GM23248 (cell line): ENCODE data around the gene ROS1.

Experiments used
- EZH2 ChIP-seq: fragments of 200-600 bp; sonication (generic); IDR thresholded peaks from 2 replicates; pipeline ENCODE4 v1.6.1; 2018; ENCODE audit warnings: antibody characterized with exemption, mild to moderate bottlenecking; ENCODE audit not compliant: insufficient read depth, poor library complexity, severe bottlenecking
- EZH2phosphoT487 ChIP-seq: fragments of 200-600 bp; sonication (generic); IDR thresholded peaks from 2 replicates; pipeline ENCODE4 v1.6.1; 2018; ENCODE audit warnings: antibody characterized with exemption, moderate library complexity, mild to moderate bottlenecking, low read depth; ENCODE audit not compliant: insufficient read depth

DNA sequence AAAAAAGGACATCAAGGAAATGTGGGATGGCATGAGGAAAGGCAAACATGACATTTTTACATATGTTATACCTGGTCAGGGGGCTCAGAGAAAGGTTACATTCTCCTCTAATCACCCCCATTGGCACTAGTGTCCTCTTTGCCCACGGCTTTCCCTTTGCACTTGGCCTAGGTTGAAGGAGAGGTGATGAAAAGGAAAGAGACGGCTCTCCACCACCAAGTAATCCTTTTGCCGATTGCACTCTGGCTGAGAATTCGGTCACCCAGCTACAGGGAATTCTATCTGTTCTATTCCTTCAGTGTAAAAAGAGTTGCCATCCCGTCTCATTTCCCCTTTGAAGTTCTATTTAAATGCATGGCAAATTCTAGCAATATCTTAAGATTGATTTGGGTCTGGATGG, 150.0 kb downstream of the ROS1 start:
- TF ChIP-seq EZH2phosphoT487 = no peak
- no peak for TF ChIP-seq EZH2
